Inflammatory macrophage treated with lipopolysaccharide for 4 hours (primary cell): Measurements from ENCODE around the gene ALDH1A1.
"Not testable (repeated sequence)": the region's sequence is repeated elsewhere in the genome, so short reads cannot be mapped to it uniquely, and the experiment has no call there.

Source experiments
- DNase-seq: peaks from one replicate; pipeline ENCODE4 v3.0.0-alpha.2; 2020

The ALDH1A1 gene

GRCh38 chr9:72942451-72942850, 10.4 kb downstream of the ALDH1A1 start:
- no peak for DNase-seq

- DNase-seq = not testable (repeated sequence)
Observed at GRCh38 chr9:72939581-72939980, 13.3 kb downstream of the ALDH1A1 start.

GRCh38 chr9:72937545-72937944, 15.3 kb downstream of the ALDH1A1 start:
- no peak for DNase-seq

GRCh38 chr9:72936679-72937078, 16.2 kb downstream of the ALDH1A1 start:
- DNase-seq = no peak

GRCh38 chr9:72936266-72936665, 16.6 kb downstream of the ALDH1A1 start:
- no peak for DNase-seq

- no peak for DNase-seq
Observed at GRCh38 chr9:72935595-72935994, 17.3 kb downstream of the ALDH1A1 start.

GRCh38 chr9:72933730-72934665, 18.9 kb downstream of the ALDH1A1 start:
- DNase-seq = no peak

GRCh38 chr9:72932619-72933018, 20.2 kb downstream of the ALDH1A1 start:
- DNase-seq = no peak

GRCh38 chr9:72931897-72932296, 21.0 kb downstream of the ALDH1A1 start:
- no peak for DNase-seq

- DNase-seq = no peak
Observed at GRCh38 chr9:72931437-72931836, 21.4 kb downstream of the ALDH1A1 start.

GRCh38 chr9:72930828-72931227, 22.0 kb downstream of the ALDH1A1 start:
- no peak for DNase-seq

- DNase-seq = no peak
Observed at GRCh38 chr9:72929542-72929941, 23.3 kb downstream of the ALDH1A1 start.

- DNase-seq = no peak
Observed at GRCh38 chr9:72928042-72928507, 24.8 kb downstream of the ALDH1A1 start.

- no peak for DNase-seq
Observed at GRCh38 chr9:72926506-72926905, 26.3 kb downstream of the ALDH1A1 start.

- DNase-seq = peak; percentile 7
Observed at GRCh38 chr9:72925891-72926290, 27.0 kb downstream of the ALDH1A1 start.

- peak; percentile 97 for DNase-seq
Observed at GRCh38 chr9:72925126-72925789, 27.6 kb downstream of the ALDH1A1 start.

- DNase-seq = peak; percentile 75
Observed at GRCh38 chr9:72924154-72924790, 28.6 kb downstream of the ALDH1A1 start.

GRCh38 chr9:72923077-72923476, 29.8 kb downstream of the ALDH1A1 start:
- no peak for DNase-seq

GRCh38 chr9:72921888-72922654, 30.8 kb downstream of the ALDH1A1 start:
- DNase-seq = no peak

GRCh38 chr9:72919246-72919945, 33.5 kb downstream of the ALDH1A1 start:
- no peak for DNase-seq

- DNase-seq = no peak
Observed at GRCh38 chr9:72917892-72918509, 34.9 kb downstream of the ALDH1A1 start.

- no peak for DNase-seq
Observed at GRCh38 chr9:72915659-72916058, 37.2 kb downstream of the ALDH1A1 start.
